Activated T-cell treated with anti-CD3 and anti-CD28 coated beads, Interleukin-2, amount 50 U/mL, for 4 hours (primary cell): ENCODE measurements around the gene SH3YL1. TPM values are rescaled to one million over a fixed set of nuclear protein-coding genes. Genes with fewer than 3 reads are reported as not detected.
"Not testable (repeated sequence)": the region's sequence is repeated elsewhere in the genome, so short reads cannot be mapped to it uniquely, and the experiment has no call there.

ENCODE experiments used
- ATAC-seq, 2 donors: fragments of 200-7000 bp; cut with Tn5 transposase; one replicate each; pipeline ENCODE4 v1.10.0; 2021
- DNase-seq: peaks from one replicate; pipeline ENCODE4 v3.0.0-alpha.2; 2020
- H3K27me3 Mint-ChIP-seq: one replicate; pipeline ENCODE4 v1.8.0; 2021; ENCODE audit warnings: low read depth, mixed read lengths
- H3K36me3 Mint-ChIP-seq: one replicate; pipeline ENCODE4 v1.8.0; 2022; ENCODE audit warnings: mixed read lengths; ENCODE audit not compliant: insufficient read depth
- H3K4me1 Mint-ChIP-seq: one replicate; pipeline ENCODE4 v1.8.0; 2021; ENCODE audit warnings: low read depth, mixed read lengths
- H3K4me3 Mint-ChIP-seq: one replicate; pipeline ENCODE4 v1.8.0; 2021; ENCODE audit warnings: mild to moderate bottlenecking, moderate library complexity, mixed read lengths
- H3K9me3 Mint-ChIP-seq: one replicate; pipeline ENCODE4 v1.8.0; 2021; ENCODE audit warnings: mixed read lengths
- total RNA-seq, 3 donors: library from RNA; stranded (reverse); gene quantifications; one replicate each; pipeline ENCODE4 v1.2.1, GENCODE V29; 2021

SH3YL1 gene
- total RNA-seq, 3 donors from 2014 or later, result 12.9 to 14.7 (median 13.9) TPM

DNA sequence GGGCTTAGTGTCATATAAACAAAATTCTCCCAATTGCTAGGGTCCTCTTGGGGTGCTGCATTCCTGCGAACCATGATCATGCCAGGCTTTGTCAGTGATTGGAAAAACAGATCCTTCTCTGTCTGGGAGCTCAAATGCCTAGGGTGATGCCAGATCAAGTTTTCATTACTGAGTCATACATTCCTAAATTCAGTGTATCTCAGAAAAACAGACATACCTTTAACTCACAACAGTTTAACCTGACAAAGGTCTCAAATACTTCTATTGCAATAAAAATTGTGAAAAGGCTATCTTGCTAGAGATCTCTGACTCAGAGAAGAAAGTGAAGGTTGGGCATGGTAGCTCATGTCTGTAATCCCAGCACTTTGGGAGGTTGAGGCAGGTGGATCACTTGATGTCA lies 86.9 kb downstream of the SH3YL1 start:
- no peak for DNase-seq
- Mint-ChIP-seq H3K9me3 (no peaks in the 10 kb centered on the region), H3K36me3 (no peaks in the 10 kb centered on the region), H3K4me3 (no peak overlapping the region), H3K4me1 (peaks cover 35% of the 10 kb centered on the region), H3K27me3 (no peaks in the 10 kb centered on the region)
- ATAC-seq, result no peak

- peaks cover 35% of the 10 kb centered on the region for H3K4me1 Mint-ChIP-seq
- peak; percentile 81 to 89 for ATAC-seq
Measured at GRCh38 chr2:175880-176820, 87.7 kb downstream of the SH3YL1 start.

GRCh38 chr2:175161-175786 lies 88.6 kb downstream of the SH3YL1 start:
- no peak for ATAC-seq
- H3K4me3 Mint-ChIP-seq, result peak overlapping the region; percentile 44
- H3K4me1 Mint-ChIP-seq, result peaks cover 35% of the 10 kb centered on the region

More at GRCh38 chr2:175880-176820, 87.7 kb downstream of the SH3YL1 start:
- Mint-ChIP-seq H3K27me3 (no peaks in the 10 kb centered on the region), H3K9me3 (no peaks in the 10 kb centered on the region), H3K4me3 (peak overlapping the region; percentile 44), H3K36me3 (no peaks in the 10 kb centered on the region)
- peak; percentile 30 for DNase-seq

GRCh38 chr2:172120-172519 lies 91.7 kb downstream of the SH3YL1 start:
- H3K9me3 Mint-ChIP-seq, ATAC-seq, H3K4me3 Mint-ChIP-seq, DNase-seq, H3K36me3 Mint-ChIP-seq, H3K27me3 Mint-ChIP-seq: not testable (repeated sequence)
- peaks cover 22% of the 10 kb centered on the region for H3K4me1 Mint-ChIP-seq

More at GRCh38 chr2:175161-175786, 88.6 kb downstream of the SH3YL1 start:
- Mint-ChIP-seq H3K27me3 (no peaks in the 10 kb centered on the region), H3K36me3 (no peaks in the 10 kb centered on the region), H3K9me3 (no peaks in the 10 kb centered on the region)
- no peak for DNase-seq

- no peaks in the 10 kb centered on the region for H3K4me1 Mint-ChIP-seq
- ATAC-seq (no peak), DNase-seq (no peak)
- no peak overlapping the region for H3K4me3 Mint-ChIP-seq
- no peaks in the 10 kb centered on the region for H3K36me3 Mint-ChIP-seq
- H3K27me3 Mint-ChIP-seq, result peaks cover 3% of the 10 kb centered on the region
- H3K9me3 Mint-ChIP-seq, result no peaks in the 10 kb centered on the region
Measured at GRCh38 chr2:169741-170140, 94.1 kb downstream of the SH3YL1 start.

Other genes with a start within 250 kb of the SH3YL1 start
- gene FAM110C, start 217.5 kb downstream of the SH3YL1 start, total RNA-seq, result under 1 TPM; 0.20 to 0.40 (median 0.24) TPM
- 100 to 1,000 TPM; 132 to 178 (median 168) TPM for gene ACP1, start 915 bp upstream of the SH3YL1 start, total RNA-seq
- not detected for gene ALKAL2, start 24.1 kb upstream of the SH3YL1 start, total RNA-seq